H9 (cell line): ENCODE results near the gene AGMO. TPM values are rescaled to one million over a fixed set of nuclear protein-coding genes. Genes with fewer than 3 reads are reported as not detected.

Experiments
- DNase-seq: peaks from one replicate; pipeline ENCODE4 v3.0.0-alpha.2; 2017
- H2AFZ ChIP-seq: one replicate; pipeline ENCODE4 v1.6.1; 2013; ENCODE audit warnings: mild to moderate bottlenecking, low read length, control low read depth, moderate library complexity
- H2AK5ac ChIP-seq: 2 replicates; pipeline ENCODE4 v1.6.1; 2013; ENCODE audit warnings: low read length, control low read depth, mixed read lengths; ENCODE audit not compliant: insufficient read length
- H2BK120ac ChIP-seq: one replicate; pipeline ENCODE4 v1.6.1; 2013; ENCODE audit warnings: low read depth, mild to moderate bottlenecking, low read length, control low read depth, inconsistent platforms; ENCODE audit not compliant: poor library complexity, severe bottlenecking
- H2BK12ac ChIP-seq: 2 replicates; pipeline ENCODE4 v1.6.1; 2013; ENCODE audit warnings: low read length, control low read depth, mixed read lengths, low read depth; ENCODE audit not compliant: insufficient read length
- H2BK15ac ChIP-seq: 2 replicates; pipeline ENCODE4 v1.6.1; 2013; ENCODE audit warnings: low read depth, low read length, control low read depth
- H2BK20ac ChIP-seq: one replicate; pipeline ENCODE4 v1.6.1; 2013; ENCODE audit warnings: low read depth, mild to moderate bottlenecking, low read length, control low read depth, inconsistent platforms; ENCODE audit not compliant: poor library complexity, severe bottlenecking
- H2BK5ac ChIP-seq: 2 replicates; pipeline ENCODE4 v1.6.1; 2013; ENCODE audit warnings: low read length, control low read depth, mixed read lengths; ENCODE audit not compliant: insufficient read length
- H3K14ac ChIP-seq: 2 replicates; pipeline ENCODE4 v1.6.1; 2013; ENCODE audit warnings: low read length, control low read depth; ENCODE audit not compliant: insufficient read depth
- H3K18ac ChIP-seq: 2 replicates; pipeline ENCODE4 v1.6.1; 2013; ENCODE audit warnings: low read depth, mild to moderate bottlenecking, mixed read lengths, low read length, control low read depth; ENCODE audit not compliant: insufficient read length
- H3K23ac ChIP-seq: 2 replicates; pipeline ENCODE4 v1.6.1; 2013; ENCODE audit warnings: low read length, control low read depth, mixed read lengths, low read depth; ENCODE audit not compliant: insufficient read length
- H3K23me2 ChIP-seq: 2 replicates; pipeline ENCODE4 v1.6.1; 2013; ENCODE audit warnings: low read depth, mild to moderate bottlenecking, mixed read lengths, low read length, control low read depth; ENCODE audit not compliant: insufficient read length, poor library complexity, severe bottlenecking
- H3K27ac ChIP-seq: 2 replicates; pipeline ENCODE4 v1.5.1; 2013; ENCODE audit warnings: low read length, control low read depth, mixed read lengths, low read depth; ENCODE audit not compliant: insufficient read length
- H3K27me3 ChIP-seq: 2 replicates; pipeline ENCODE4 v1.6.1; 2013; ENCODE audit warnings: low read length, control low read depth, inconsistent platforms; ENCODE audit not compliant: insufficient read depth
- H3K4ac ChIP-seq: 2 replicates; pipeline ENCODE4 v1.6.1; 2013; ENCODE audit warnings: low read depth, mild to moderate bottlenecking, control low read depth, inconsistent platforms, low read length, moderate library complexity
- H3K4me1 ChIP-seq: 2 replicates; pipeline ENCODE4 v1.6.1; 2013; ENCODE audit warnings: low read length, control low read depth, inconsistent platforms; ENCODE audit not compliant: insufficient read depth
- H3K4me2 ChIP-seq: 2 replicates; pipeline ENCODE4 v1.6.1; 2013; ENCODE audit warnings: low read length, control low read depth, mixed read lengths; ENCODE audit not compliant: insufficient read length, insufficient read depth
- H3K56ac ChIP-seq: 2 replicates; pipeline ENCODE4 v1.6.1; 2013; ENCODE audit warnings: low read depth, mild to moderate bottlenecking, mixed read lengths, low read length, control low read depth; ENCODE audit not compliant: insufficient read length
- H3K79me1 ChIP-seq: 2 replicates; pipeline ENCODE4 v1.6.1; 2013; ENCODE audit warnings: low read depth, mild to moderate bottlenecking, moderate library complexity, low read length, control low read depth, inconsistent platforms; ENCODE audit not compliant: insufficient read depth, poor library complexity, severe bottlenecking
- H3K79me2 ChIP-seq: 2 replicates; pipeline ENCODE4 v1.6.1; 2013; ENCODE audit warnings: low read length, control low read depth, inconsistent platforms; ENCODE audit not compliant: insufficient read depth
- H3K9ac ChIP-seq: 2 replicates; pipeline ENCODE4 v1.6.1; 2013; ENCODE audit warnings: low read length, control low read depth, mixed read lengths; ENCODE audit not compliant: insufficient read length; ENCODE audit errors: extremely low read depth
- H3K9me3 ChIP-seq: one replicate; pipeline ENCODE4 v1.6.1; 2013; ENCODE audit warnings: low read depth, low read length, inconsistent platforms; ENCODE audit not compliant: control insufficient read depth
- H3T11ph ChIP-seq: one replicate; pipeline ENCODE4 v1.6.1; 2013; ENCODE audit warnings: mild to moderate bottlenecking, low read length, control low read depth, inconsistent platforms
- H4K20me1 ChIP-seq: one replicate; pipeline ENCODE4 v1.6.1; 2013; ENCODE audit not compliant: control insufficient read depth, insufficient read length, insufficient read depth
- H4K5ac ChIP-seq: 2 replicates; pipeline ENCODE4 v1.6.1; 2013; ENCODE audit warnings: low read depth, mild to moderate bottlenecking, mixed read lengths, low read length, control low read depth; ENCODE audit not compliant: insufficient read length
- H4K8ac ChIP-seq: replicated peaks from 2 replicates; pipeline ENCODE4 v1.6.1; 2013; ENCODE audit warnings: low read length, control low read depth, mixed read lengths, low read depth; ENCODE audit not compliant: insufficient read length
- H4K91ac ChIP-seq: 2 replicates; pipeline ENCODE4 v1.6.1; 2013; ENCODE audit warnings: low read depth, mild to moderate bottlenecking, moderate library complexity, mixed read lengths, low read length, control low read depth; ENCODE audit not compliant: insufficient read length
- H3K27ac Mint-ChIP-seq, 3 experiments: 2 replicates in 2 of 3; 3 replicates in 1 of 3; pipeline ENCODE4 v1.8.0; 2020 to 2021; ENCODE audit warnings: mixed read lengths in 3 of 3, mild to moderate bottlenecking in 1 of 3, moderate library complexity in 1 of 3
- H3K27me3 Mint-ChIP-seq: 2 replicates; pipeline ENCODE4 v1.8.0; 2021; ENCODE audit warnings: low read depth, mild to moderate bottlenecking, moderate library complexity, mixed read lengths
- H3K36me3 Mint-ChIP-seq, 3 experiments: 2 replicates in 2 of 3; 3 replicates in 1 of 3; pipeline ENCODE4 v1.8.0; 2020 to 2021; ENCODE audit warnings: low read depth in 3 of 3, mixed read lengths in 3 of 3; ENCODE audit not compliant: insufficient read depth in 1 of 3
- H3K4me1 Mint-ChIP-seq, 2 experiments: 2 replicates each; pipeline ENCODE4 v1.8.0; 2020; ENCODE audit warnings: mixed read lengths in 2 of 2
- H3K4me3 Mint-ChIP-seq, 2 experiments: 2 replicates in 1 of 2; 3 replicates in 1 of 2; pipeline ENCODE4 v1.8.0; 2020 to 2021; ENCODE audit warnings: mild to moderate bottlenecking in 2 of 2, mixed read lengths in 2 of 2, moderate library complexity in 1 of 2
- H3K9me3 Mint-ChIP-seq, 2 experiments: 2 replicates in 1 of 2; 3 replicates in 1 of 2; pipeline ENCODE4 v1.8.0; 2020; ENCODE audit warnings: mild to moderate bottlenecking in 2 of 2, mixed read lengths in 2 of 2, moderate library complexity in 1 of 2
- CTCF ChIP-seq: fragments of 200-600 bp; sonication (generic); conservative IDR thresholded peaks from 3 replicates; pipeline ENCODE4 v1.8.0; 2021; ENCODE audit warnings: antibody characterized with exemption, mild to moderate bottlenecking
- WGBS: extraction: QIAGEN DNeasy Blood & Tissue Kit; methylation state at CpG from one replicate; pipeline ENCODE4 v1.1.7; 2013; ENCODE audit warnings: missing lambda C conversion rate, low lambda C conversion rate, mixed read lengths; ENCODE audit not compliant: insufficient read length; ENCODE audit errors: extremely low coverage; 5-methylcytosine and 5-hydroxymethylcytosine counted together
- total RNA-seq: library from RNA; stranded (reverse); gene quantifications from 2 replicates; pipeline ENCODE4 v1.2.1, GENCODE V29; 2021

The AGMO gene
- total RNA-seq, 1 experiment from 2014 or later = 0.70 TPM

- Histone ChIP-seq H3K23me2 (no peaks in the 10 kb centered on the region), H2BK120ac (no peak overlapping the region), H4K91ac (no peak overlapping the region), H3K56ac (no peak overlapping the region), H2BK5ac (no peak overlapping the region), H3T11ph (no peak overlapping the region), H3K4ac (no peak overlapping the region), H3K4me2 (no peak overlapping the region), H4K20me1 (no peaks in the 10 kb centered on the region), H2AK5ac (no peak overlapping the region), H2BK15ac (no peak overlapping the region), H3K18ac (no peak overlapping the region), H4K5ac (no peak overlapping the region), H2BK20ac (no peak overlapping the region), H3K9me3 (no peaks in the 10 kb centered on the region), H2BK12ac (no peak overlapping the region), H3K79me1 (no peaks in the 10 kb centered on the region), H4K8ac (no peak overlapping the region), H3K14ac (no peak overlapping the region), H3K27ac (no peak overlapping the region), H3K4me1 (no peaks in the 10 kb centered on the region), H3K23ac (no peak overlapping the region), H2AFZ (no peak overlapping the region), H3K27me3 (no peaks in the 10 kb centered on the region), H3K79me2 (no peaks in the 10 kb centered on the region), H3K9ac (no peak overlapping the region)
- no CpG with 5 or more reads among the region's 2 CpGs for WGBS
- no peak overlapping the region for H3K4me3 Mint-ChIP-seq
- H3K36me3 Mint-ChIP-seq = no peaks in the 10 kb centered on the region; a peak in 1 of 7 replicates
- no peak for TF ChIP-seq CTCF
- no peak for DNase-seq
- H3K27me3 Mint-ChIP-seq = no peaks in the 10 kb centered on the region
- no peaks in the 10 kb centered on the region; a peak in 1 of 4 replicates for H3K4me1 Mint-ChIP-seq
- H3K27ac Mint-ChIP-seq = no peak overlapping the region
- no peaks in the 10 kb centered on the region for H3K9me3 Mint-ChIP-seq
Observed at GRCh38 chr7:15567652-15568051, 5.8 kb upstream of the AGMO start.
